Measurements from ENCODE around the gene SLC6A20.

SLC6A20 gene

GRCh38 chr3:45800611-45801010 lies 4.3 kb upstream of the SLC6A20 start:
- DNase-seq, result no peak

DNA sequence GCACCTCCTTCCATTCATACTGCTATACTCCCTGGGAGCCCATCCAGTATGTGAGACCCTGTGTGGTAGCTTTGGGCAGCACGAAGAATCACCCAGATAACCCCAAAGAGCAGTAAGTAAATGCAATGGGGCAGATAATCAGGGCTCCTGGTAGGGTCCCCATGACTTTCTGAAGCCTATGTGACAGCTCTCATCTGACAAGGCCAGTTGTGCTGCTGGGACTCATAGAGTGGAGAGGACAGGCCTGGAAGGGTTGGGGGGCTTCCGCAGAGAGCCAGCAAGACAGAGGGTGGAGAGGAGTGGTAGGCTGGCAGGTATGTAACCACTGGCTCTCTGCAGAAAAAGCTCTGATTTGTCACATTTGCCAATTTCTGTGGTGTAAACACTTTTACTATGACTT lies 3.2 kb upstream of the SLC6A20 start:
- DNase-seq, result no peak

GRCh38 chr3:45798034-45798433 lies 1.7 kb upstream of the SLC6A20 start:
- DNase-seq, result no peak

DNA sequence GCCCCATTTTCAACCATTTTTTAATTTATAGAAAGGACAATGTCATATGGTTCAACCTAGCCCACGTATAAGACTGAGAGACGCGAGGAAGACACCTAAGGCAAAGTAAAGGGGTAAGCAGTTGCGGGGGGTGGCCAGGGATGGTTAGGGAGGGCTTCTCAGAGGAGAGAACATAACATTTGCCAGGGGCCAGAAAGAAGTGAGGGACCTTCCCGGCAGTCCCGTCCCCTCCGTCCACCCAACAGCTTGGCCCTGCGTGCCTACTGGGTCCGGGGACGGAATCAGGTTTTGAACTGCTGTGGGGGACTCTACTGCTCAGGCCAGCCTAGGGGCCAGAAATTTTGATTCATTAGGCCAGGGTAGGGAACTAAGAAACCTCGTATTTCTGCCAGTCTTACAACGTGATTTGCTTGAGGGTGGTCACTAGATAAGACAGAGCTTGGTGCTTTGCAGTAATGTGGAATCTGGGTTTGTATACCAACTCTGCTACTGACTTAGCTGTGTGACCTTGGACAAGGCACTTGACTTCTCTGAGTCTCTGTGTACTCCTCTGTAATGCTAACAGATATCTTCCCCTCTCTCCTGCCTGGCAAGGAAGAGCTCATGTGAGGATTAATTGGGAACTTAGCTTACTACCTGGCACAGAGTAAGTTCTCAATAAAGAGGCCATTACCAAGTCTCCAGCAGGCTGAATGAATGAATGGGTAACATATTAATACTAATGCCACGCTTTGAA lies 734 bp upstream of the SLC6A20 start:
- DNase-seq, result no peak

- DNase-seq, result no peak
These were observed 841 bp downstream of the SLC6A20 start for GRCh38 chr3:45795509-45795881.

- DNase-seq, result no peak
These were observed 1.7 kb downstream of the SLC6A20 start for GRCh38 chr3:45794660-45795059.

GRCh38 chr3:45794177-45794560 lies 2.2 kb downstream of the SLC6A20 start:
- no peak for DNase-seq

GRCh38 chr3:45793482-45794176 lies 2.7 kb downstream of the SLC6A20 start:
- DNase-seq, result no peak

DNA sequence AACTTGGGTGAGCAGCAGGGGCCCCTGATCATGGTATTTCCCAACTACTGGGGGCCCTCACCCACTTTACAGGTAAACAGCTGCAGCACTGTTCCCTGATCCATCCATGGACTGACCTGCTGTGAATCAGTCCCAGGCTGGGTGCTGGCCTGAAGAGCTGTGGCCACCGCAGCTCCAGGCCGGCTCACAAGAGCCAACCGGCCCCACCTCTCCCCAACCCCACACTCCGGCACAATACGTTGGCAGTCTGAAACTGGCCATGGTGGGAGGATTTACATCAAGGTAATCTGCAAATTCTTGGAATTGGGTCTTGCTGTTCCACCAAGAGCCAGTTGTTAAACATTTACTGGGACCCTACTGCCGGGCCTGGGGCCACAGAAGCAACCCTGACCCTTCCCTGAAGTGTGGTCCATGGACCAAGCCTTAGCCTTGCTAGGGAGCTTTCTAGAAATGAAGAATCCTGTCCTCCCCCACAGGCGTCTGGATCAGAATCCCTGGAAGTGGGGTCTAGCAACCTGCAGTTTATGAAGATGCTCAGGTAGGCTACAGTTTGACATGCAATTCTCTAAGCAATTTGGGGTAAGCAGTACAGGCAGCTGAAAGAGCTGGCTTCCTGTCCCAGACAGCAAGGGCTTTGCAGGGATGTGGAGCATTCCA lies 3.7 kb downstream of the SLC6A20 start:
- DNase-seq, result no peak

DNA sequence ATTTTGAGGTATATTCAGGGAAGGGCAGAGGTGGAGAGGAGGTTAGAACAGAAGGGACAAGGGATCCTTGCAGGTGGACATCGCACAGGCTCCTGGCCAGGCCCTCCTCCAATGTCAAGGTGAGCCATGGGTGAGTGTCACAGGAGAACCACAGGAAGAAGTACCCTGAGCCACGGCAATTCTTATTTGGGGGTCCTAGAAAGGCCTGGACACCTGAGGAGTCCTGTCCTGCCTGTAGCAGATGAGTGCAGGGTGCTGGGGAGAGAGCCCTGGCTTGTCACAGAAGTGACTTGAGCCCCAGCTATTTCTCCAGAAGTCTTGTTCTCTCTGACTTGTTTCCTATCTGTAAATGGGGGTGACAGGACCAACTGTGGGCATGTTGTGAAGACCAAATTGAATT lies 4.3 kb downstream of the SLC6A20 start:
- no peak for DNase-seq

- no peak for DNase-seq
These were observed 5.7 kb downstream of the SLC6A20 start for GRCh38 chr3:45790596-45790995.

- DNase-seq, result no peak
These were observed 7.0 kb downstream of the SLC6A20 start for GRCh38 chr3:45789235-45789812.

DNA sequence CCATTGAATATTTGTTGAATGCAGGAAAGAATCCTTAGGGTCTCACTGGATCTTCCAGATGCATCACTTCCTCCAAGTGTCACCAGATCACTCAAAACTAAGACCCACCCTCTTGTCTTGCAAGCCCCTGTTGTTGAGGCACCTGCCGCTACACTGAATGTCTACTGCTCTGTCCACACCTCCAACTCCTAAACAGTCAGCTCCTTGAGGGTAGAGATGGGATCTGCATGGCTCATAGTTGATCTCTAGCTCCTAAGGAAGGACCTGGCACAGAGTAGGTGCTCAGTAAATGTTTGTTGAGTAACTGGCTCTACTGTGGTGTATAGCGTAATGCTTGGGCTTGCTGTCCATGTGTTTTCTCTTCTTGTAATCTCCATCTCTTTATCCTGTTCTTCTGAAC lies 8.8 kb downstream of the SLC6A20 start:
- DNase-seq, result no peak

- DNase-seq, result no peak
These were observed 9.4 kb downstream of the SLC6A20 start for GRCh38 chr3:45786801-45787495.

- no peak for DNase-seq
These were observed 10.7 kb downstream of the SLC6A20 start for GRCh38 chr3:45785605-45786150.

DNA sequence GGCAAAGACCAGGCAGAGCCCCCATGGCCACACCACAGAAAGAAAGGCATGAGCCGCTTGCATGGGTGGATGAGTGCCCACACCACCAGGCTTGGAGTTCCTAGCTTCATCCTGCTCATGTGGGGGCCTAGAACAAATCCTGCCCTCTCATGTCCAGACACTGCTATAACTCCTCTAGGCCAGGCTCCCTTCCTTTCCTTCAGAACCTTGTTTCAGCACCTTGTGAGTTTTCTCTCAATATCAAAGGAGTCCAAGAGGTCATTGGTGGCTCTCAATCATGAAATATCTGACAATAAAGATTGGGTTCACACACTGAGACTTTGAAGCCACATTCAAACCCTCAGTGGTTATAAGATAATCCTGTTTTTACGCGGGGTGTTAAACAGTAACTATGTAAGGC lies 12.7 kb downstream of the SLC6A20 start:
- DNase-seq, result no peak

DNA sequence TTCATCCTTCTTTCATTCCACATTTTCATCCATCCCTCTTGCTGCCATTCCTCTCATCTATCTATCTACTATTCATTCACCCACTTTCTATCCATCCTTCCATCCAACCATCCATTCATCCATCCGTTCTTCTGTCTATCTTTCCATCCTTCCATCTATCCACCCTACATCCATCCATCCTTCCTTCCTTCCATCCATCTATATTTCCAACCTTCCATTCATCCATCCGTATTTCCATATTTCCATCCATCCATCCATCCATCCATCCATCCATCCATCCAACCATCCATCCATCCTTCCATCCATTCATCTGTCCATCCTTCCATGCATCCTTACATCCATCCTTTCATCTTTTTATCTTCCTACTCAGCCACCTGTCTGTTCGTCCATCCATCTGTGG lies 14.0 kb downstream of the SLC6A20 start:
- no peak for DNase-seq

DNA sequence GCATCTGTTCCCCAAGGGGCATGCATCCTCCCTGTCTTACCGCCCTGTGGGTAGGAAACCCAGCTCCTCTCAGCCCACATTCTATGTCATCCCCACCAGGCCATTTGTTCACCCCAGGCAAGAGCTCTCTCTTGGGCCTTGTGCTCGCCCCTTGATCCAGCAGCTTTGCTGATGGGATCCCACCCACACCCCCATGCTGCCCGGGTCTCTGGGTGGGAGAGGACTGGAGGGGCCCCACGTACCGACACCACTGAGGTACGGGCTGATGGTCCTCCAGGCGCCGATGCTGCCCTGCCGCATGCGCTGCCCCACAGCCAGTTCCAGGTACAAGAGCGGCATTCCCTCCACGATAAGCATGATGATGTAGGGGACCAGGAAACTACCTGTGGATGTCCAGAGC lies 14.5 kb downstream of the SLC6A20 start:
- DNase-seq, result no peak

DNA sequence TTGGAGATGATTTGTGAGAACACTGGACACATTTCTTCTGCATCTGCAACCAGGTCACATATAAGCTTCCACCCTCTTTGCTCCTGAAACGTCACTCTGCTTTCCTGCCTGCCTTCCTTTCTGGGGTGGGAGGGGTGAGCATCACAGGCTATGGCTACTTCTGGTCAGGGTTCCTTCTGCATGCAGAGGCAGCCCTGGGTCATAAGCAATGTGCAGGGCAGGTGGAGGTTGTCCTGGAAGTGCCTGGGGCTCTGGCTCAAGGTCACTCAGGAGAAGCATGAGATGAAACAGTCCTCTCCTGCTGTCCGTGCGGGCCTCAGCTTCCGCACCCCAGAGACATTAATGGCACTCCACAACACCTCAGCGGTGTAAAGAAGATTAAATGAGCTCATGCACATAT lies 15.1 kb downstream of the SLC6A20 start:
- DNase-seq, result no peak

GRCh38 chr3:45779746-45780735 lies 16.3 kb downstream of the SLC6A20 start:
- DNase-seq, result peak; percentile 9

GRCh38 chr3:45778761-45779201 lies 17.6 kb downstream of the SLC6A20 start:
- no peak for DNase-seq

Measured in stimulated activated CD8-positive, alpha-beta memory T cell treated with anti-CD3 and anti-CD28 coated beads, Interleukin-4, amount 100 ng/mL, for 48 hours (primary cell).